Subcutaneous adipose tissue (tissue), 4 donors: ENCODE data around the gene PGBD5. TPM values are rescaled to one million over a fixed set of nuclear protein-coding genes. Genes with fewer than 3 reads are reported as not detected.

Experiments used
- total RNA-seq, 4 donors: library from RNA; depleted of rRNA; stranded (reverse); fragments of >200 nt; gene quantifications; one replicate each; pipeline ENCODE4 v1.1.0, GENCODE V29; 2016
- TF ChIP-seq, protein P1 (sequence below): fragments of 450-650 bp; IDR thresholded peaks from one replicate; pipeline ENCODE4 v1.5.1; 2016; ENCODE audit warnings: low read depth, mild to moderate bottlenecking, control low read depth, antibody characterized with exemption, moderate library complexity

The PGBD5 gene
- total RNA-seq, 4 donors from 2014 or later = under 0.01 to 5.9 (median 0.27) TPM

DNA sequence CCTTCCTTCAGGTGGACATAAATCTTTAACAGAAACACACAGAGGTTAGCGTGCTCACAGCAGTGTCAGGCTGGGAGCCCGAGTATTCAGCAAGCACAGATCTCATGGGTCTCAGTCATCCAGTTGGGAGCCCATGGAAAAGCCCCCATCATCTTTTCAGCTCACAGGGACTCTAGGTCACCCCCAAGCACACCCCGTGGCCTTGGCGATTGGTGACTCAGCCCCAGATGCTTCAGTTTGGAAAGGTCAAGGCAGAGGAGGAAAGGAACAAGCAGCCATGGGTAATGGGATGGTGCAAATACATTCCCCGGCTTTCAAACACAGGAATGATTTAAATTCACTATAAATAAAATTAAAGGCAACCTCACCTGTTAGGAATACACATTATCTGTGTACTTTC lies 88.9 kb downstream of the PGBD5 start:
- TF ChIP-seq, protein P1, sequence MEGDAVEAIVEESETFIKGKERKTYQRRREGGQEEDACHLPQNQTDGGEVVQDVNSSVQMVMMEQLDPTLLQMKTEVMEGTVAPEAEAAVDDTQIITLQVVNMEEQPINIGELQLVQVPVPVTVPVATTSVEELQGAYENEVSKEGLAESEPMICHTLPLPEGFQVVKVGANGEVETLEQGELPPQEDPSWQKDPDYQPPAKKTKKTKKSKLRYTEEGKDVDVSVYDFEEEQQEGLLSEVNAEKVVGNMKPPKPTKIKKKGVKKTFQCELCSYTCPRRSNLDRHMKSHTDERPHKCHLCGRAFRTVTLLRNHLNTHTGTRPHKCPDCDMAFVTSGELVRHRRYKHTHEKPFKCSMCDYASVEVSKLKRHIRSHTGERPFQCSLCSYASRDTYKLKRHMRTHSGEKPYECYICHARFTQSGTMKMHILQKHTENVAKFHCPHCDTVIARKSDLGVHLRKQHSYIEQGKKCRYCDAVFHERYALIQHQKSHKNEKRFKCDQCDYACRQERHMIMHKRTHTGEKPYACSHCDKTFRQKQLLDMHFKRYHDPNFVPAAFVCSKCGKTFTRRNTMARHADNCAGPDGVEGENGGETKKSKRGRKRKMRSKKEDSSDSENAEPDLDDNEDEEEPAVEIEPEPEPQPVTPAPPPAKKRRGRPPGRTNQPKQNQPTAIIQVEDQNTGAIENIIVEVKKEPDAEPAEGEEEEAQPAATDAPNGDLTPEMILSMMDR = no peak

DNA sequence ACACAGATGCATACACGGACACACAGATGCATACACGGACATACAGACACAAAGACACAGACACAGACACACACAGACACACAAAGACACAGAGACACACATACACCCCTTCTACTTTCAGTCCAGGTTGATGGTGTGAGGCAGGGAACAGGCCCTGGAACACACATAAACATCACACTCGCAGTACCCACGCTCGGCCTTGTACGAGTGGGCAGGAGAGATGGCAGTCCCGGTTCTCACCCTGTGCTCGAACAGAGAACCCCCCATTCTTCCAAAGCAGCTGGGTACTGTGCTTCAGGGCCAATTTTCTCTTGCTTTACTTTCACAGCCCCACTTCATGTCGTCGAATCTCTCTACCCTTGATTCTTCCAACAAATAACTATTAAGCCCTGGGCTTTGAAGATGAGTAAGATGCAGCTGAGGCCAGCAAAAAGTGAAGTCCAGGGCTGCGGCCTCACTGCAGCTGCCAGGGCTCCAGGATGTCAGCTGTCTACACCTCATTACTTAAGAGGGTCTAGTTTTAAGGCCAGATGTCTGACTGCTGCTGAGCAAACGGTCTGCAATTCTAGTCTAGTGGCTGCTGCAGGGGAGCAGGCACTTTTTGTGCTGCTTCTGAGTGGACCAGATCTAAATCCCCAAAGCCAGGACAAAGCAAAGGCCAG lies 90.1 kb downstream of the PGBD5 start:
- TF ChIP-seq, protein P1 = no peak

DNA sequence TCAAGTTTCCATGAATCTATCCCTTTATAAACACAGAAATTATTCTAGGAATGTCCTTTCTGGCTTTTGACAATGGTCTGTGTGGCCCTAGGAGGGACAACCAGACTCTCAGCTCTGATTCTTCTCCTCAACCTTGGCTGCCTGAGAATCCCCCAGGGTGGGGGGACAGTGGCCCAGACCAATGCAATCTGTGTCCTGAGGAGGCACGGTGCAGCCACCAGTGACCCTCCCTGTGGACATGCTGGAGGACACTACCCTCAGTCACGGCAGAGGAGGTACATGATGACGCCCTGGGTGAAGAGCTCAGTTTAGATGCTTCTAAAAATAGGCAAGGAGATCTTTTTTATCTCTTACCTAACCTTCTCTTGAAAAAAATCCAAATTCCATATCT lies 91.7 kb downstream of the PGBD5 start:
- TF ChIP-seq, protein P1 = no peak

DNA sequence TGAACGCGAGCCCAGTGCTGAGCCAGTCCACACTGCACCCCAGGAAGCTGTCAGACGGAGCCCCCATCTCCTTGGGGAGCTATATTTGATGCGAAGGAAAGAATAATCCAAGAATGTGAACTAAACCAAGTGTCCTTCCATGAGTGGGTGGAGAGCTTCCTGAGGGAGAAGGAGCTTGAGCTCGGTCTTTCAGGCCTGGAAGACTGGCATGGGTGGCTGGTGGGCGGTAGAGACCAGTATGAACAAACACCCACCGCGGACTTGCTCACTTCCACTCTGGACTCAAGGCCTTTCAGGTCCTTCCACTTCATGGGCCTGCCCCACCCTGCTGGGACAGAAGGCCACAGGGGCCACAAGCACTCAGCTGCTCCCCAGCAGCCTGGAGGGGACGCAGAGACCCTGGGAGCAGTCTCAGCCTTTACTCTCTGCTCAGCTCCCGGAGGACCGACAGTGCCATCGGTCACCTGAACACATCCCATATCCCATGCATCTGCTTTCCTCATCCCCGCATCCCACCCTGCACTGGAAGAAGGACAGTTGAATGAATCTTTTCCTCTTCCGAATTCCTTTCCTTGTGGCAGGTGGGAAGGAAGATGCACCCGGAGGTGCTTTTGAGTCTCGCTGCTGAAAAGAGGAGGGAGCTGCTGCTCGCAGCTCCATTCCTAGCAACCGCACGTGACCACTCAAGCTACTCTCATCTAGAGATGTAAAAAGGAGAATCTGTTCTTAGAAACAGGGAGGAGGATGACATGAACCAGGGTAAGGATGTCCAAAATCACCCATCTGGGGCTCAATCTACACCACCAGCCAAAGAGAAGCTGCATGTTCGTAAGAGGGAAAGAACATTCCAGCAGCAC lies 92.3 kb downstream of the PGBD5 start:
- TF ChIP-seq, protein P1 = no peak

DNA sequence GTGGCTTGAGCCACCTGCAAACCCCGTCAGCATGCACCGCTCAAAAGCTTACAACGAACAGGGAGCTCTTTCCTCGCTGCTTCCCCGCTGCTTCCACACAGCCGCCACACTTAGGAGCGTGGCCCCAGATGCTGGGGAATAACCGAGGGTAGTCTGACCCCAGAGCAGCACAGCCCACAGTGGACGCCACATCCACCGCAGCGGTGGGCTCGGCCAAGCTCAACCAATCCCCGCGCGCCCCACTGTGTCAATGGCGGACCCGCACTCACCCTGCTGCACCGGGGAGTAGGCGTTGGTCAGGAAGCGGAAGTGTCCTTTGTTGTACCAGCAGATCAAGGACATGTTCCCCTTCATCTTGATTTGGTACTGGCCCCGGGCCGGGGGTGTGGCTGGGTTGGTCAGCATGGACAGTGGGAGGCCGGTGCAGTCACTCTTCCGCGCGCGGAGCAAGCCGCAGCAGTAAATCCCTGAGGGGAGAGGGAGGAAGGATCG lies 93.5 kb downstream of the PGBD5 start:
- TF ChIP-seq, protein P1 = no peak

DNA sequence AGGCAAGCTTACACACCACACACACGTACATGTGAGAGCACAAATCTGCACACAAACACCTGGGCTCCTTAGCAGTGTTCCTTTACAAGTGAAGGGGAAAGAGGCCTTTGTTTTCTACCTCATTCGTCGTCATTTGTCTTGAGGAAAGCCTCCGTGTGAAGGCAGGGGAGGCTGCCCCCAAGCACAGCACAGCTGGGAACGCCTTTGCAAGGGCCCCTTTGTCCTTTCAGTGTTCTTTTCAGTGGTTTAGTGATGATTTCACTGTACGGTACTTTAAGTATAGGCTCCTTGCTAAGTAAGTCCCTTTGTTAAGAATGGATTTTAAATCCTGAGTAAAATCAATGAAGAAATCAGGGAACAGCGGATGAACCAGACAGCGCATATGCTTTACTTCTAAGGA lies 94.1 kb downstream of the PGBD5 start:
- TF ChIP-seq, protein P1 = no peak

DNA sequence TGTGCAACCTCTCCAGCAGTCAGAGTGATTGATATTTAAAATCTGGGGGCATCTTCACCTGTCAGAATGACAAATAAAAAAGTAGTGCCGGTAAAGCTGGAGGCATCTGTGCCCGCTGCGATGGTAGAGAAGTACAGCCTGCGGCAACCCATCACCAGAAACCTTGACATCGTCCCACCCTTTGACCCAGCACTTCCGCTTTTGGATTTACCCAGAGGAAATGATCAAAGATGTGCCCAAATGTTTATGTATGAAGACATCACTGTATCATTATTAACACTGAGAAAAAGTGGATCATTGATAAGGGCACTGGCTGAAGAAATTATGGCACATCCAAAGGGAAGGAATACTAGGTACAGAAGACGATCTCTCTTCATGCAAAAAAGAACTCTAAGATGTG lies 96.0 kb downstream of the PGBD5 start:
- TF ChIP-seq, protein P1 = no peak
